KMS-11 (cell line): Measurements from ENCODE around the gene SLC30A2.

Experiments used
- H2AFZ ChIP-seq: fragments of 200-600 bp; sonication (generic); 2 replicates; pipeline ENCODE4 v1.6.1; 2016; ENCODE audit warnings: antibody characterized with exemption, mixed run types, low read depth
- H3K27ac ChIP-seq: fragments of 200-600 bp; sonication (generic); 2 replicates; pipeline ENCODE4 v1.6.1; 2016; ENCODE audit warnings: mild to moderate bottlenecking, mixed run types
- H3K27me3 ChIP-seq: fragments of 200-600 bp; sonication (generic); 2 replicates; pipeline ENCODE4 v1.6.1; 2017; ENCODE audit warnings: mild to moderate bottlenecking, low read depth, mixed run types, moderate library complexity; ENCODE audit not compliant: insufficient read depth
- H3K36me3 ChIP-seq: fragments of 200-600 bp; sonication (generic); 2 replicates; pipeline ENCODE4 v1.6.1; 2017; ENCODE audit warnings: mild to moderate bottlenecking, mixed run types; ENCODE audit not compliant: insufficient read depth
- H3K4me1 ChIP-seq: fragments of 200-600 bp; sonication (generic); 2 replicates; pipeline ENCODE4 v1.6.1; 2016; ENCODE audit warnings: mild to moderate bottlenecking, low read depth, mixed run types; ENCODE audit not compliant: poor library complexity, severe bottlenecking
- H3K4me2 ChIP-seq: fragments of 200-600 bp; sonication (generic); 2 replicates; pipeline ENCODE4 v1.7.0; 2016; ENCODE audit warnings: mild to moderate bottlenecking, mixed run types
- H3K4me3 ChIP-seq: fragments of 200-600 bp; sonication (generic); IDR thresholded peaks from 2 replicates; pipeline ENCODE4 v1.6.1; 2017; ENCODE audit warnings: low read depth, low read length, mixed read lengths; ENCODE audit not compliant: insufficient read depth
- H3K79me2 ChIP-seq: fragments of 200-600 bp; sonication (generic); 2 replicates; pipeline ENCODE4 v1.6.1; 2016; ENCODE audit warnings: low read depth, mixed run types; ENCODE audit not compliant: insufficient read depth
- H3K9ac ChIP-seq: fragments of 200-600 bp; sonication (generic); 2 replicates; pipeline ENCODE4 v1.6.1; 2016; ENCODE audit warnings: mild to moderate bottlenecking, mixed run types
- H4K20me1 ChIP-seq: fragments of 200-600 bp; sonication (generic); 2 replicates; pipeline ENCODE4 v1.6.1; 2016; ENCODE audit warnings: mild to moderate bottlenecking, mixed run types; ENCODE audit not compliant: insufficient read depth
- TF ChIP-seq, protein P1 (sequence below): fragments of 200-600 bp; sonication (generic); conservative IDR thresholded peaks from 2 replicates; pipeline ENCODE4 v1.6.1; 2017; ENCODE audit warnings: low read depth, mild to moderate bottlenecking, antibody characterized with exemption, low read length, moderate library complexity, mixed read lengths

The SLC30A2 gene

DNA sequence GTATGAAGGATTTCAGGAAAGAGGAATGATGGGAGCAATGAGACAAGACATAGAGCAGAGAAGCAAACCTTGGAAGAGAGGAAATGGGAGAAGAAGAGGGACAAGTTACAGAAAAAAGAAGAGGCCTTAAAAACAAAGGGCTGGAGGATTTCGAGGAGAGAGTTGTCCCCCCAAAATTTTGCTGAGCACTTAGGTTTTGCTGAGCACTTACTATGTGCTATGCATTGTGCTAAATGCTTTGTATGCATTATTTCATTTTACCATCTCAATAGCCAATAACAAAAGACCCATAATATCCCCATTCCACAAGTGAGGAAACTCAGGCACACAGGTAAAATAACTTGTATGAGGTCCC, 24.0 kb upstream of the SLC30A2 start:
- no peak overlapping the region for H3K4me3 ChIP-seq
- peaks cover 4% of the 10 kb centered on the region; the same call in 1 of the 2 replicates for H3K27me3 ChIP-seq
- H3K4me1 ChIP-seq, result no peaks in the 10 kb centered on the region
- H4K20me1 ChIP-seq, result no peaks in the 10 kb centered on the region
- H3K4me2 ChIP-seq, result no peak overlapping the region
- H3K79me2 ChIP-seq, result no peaks in the 10 kb centered on the region
- no peak overlapping the region for H2AFZ ChIP-seq
- TF ChIP-seq, protein P1, sequence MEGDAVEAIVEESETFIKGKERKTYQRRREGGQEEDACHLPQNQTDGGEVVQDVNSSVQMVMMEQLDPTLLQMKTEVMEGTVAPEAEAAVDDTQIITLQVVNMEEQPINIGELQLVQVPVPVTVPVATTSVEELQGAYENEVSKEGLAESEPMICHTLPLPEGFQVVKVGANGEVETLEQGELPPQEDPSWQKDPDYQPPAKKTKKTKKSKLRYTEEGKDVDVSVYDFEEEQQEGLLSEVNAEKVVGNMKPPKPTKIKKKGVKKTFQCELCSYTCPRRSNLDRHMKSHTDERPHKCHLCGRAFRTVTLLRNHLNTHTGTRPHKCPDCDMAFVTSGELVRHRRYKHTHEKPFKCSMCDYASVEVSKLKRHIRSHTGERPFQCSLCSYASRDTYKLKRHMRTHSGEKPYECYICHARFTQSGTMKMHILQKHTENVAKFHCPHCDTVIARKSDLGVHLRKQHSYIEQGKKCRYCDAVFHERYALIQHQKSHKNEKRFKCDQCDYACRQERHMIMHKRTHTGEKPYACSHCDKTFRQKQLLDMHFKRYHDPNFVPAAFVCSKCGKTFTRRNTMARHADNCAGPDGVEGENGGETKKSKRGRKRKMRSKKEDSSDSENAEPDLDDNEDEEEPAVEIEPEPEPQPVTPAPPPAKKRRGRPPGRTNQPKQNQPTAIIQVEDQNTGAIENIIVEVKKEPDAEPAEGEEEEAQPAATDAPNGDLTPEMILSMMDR, result no peak
- no peaks in the 10 kb centered on the region for H3K36me3 ChIP-seq
- H3K9ac ChIP-seq, result no peak overlapping the region
- H3K27ac ChIP-seq, result no peak overlapping the region

DNA sequence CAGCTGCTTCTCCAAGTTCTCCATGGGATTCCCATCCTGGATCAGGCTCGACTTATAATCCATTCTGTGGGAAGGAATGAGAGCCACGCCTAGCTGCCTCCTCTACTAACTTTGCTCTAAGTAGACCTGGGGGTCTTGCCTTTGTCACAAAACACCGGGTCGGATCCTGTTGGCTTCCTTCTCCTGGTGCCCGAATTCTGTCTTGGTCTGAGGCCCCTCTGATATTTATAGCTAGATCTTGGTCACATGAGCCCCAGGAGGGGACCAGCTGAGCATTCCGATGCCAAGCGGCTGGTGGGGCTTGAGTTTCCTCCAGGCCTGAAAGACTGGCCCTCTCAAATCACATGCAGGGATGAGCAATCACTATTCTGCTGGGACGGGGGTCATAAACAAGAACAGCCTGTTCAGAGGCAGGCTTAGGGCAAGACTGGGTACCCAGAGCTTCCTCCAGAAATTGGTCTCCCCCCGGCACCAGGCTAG, 21.6 kb upstream of the SLC30A2 start, which contains the start of gene TRIM63:
TRIM63 (minus strand) TSS at position 199 of the 480 bp plus-strand sequence; CDS start at position 63, 136 bp downstream.
- H2AFZ ChIP-seq, result no peak within 1 kb of the TSS

DNA sequence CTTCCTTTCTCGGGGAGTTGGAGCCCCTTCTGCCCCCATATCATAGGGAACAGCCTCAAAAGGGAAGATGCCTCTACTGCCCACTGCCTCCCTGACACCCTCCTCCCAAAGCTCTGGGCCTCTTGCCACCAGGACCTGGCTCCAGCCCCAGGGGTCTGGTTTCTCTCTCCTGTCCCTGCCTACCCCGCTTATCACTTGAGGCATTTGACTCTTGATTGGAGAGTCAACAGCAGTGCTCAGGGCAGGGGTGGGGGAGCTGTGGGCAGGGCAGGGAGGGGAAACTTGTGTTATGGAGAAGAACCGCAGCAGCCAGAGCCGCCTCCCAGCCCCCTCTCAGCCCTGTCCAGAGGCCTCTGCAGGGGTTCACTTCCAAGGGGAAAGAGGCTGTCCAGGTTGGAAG, 20.9 kb upstream of the SLC30A2 start:
- no peak overlapping the region for H3K27ac ChIP-seq
- peaks cover 4% of the 10 kb centered on the region; the same call in 1 of the 2 replicates for H3K27me3 ChIP-seq
- no peak overlapping the region for H3K9ac ChIP-seq
- no peak overlapping the region for H3K4me3 ChIP-seq
- no peaks in the 10 kb centered on the region for H3K4me1 ChIP-seq
- no peak overlapping the region for H3K4me2 ChIP-seq
- no peaks in the 10 kb centered on the region for H3K36me3 ChIP-seq
- no peaks in the 10 kb centered on the region for H4K20me1 ChIP-seq
- TF ChIP-seq, protein P1, result no peak
- no peaks in the 10 kb centered on the region for H3K79me2 ChIP-seq
- no peak overlapping the region for H2AFZ ChIP-seq

More for the DNA sequence above, 21.6 kb upstream of the SLC30A2 start, which contains the start of gene TRIM63:
- Histone ChIP-seq H3K36me3 (no peaks in the 10 kb centered on the region), H3K4me1 (no peaks in the 10 kb centered on the region), H3K9ac (no peak within 1 kb of the TSS), H3K79me2 (no peaks in the 10 kb centered on the region), H3K4me2 (no peak within 1 kb of the TSS), H4K20me1 (no peaks in the 10 kb centered on the region), H3K27ac (no peak within 1 kb of the TSS), H3K27me3 (peaks cover 4% of the 10 kb centered on the region; the same call in 1 of the 2 replicates), H3K4me3 (no peak within 1 kb of the TSS)
- TF ChIP-seq, protein P1, result no peak

DNA sequence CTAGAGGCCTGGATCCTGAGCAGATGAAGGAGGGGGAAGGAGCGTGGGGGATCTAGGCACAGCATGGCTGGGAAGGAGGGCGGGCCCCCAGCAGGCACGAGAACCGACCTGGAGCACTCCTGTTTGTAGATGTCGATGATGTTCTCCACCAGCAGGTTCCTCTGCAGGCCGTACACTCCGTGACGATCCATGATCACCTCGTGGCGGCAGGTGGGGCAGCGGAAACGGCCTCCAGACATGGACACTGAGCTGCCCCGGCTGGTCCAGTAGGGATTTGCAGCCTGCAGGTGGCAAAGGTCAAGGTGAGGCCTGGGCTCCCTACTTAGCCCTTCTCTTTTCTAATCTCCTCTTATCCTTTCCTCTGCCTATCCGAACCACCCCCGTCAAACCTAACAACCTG, 20.2 kb upstream of the SLC30A2 start:
- Histone ChIP-seq H3K4me2 (no peak overlapping the region), H3K36me3 (no peaks in the 10 kb centered on the region), H3K27ac (no peak overlapping the region), H3K4me1 (no peaks in the 10 kb centered on the region), H2AFZ (no peak overlapping the region), H3K79me2 (no peaks in the 10 kb centered on the region), H3K4me3 (no peak overlapping the region), H4K20me1 (no peaks in the 10 kb centered on the region), H3K27me3 (peaks cover 4% of the 10 kb centered on the region; the same call in 1 of the 2 replicates), H3K9ac (no peak overlapping the region)
- TF ChIP-seq, protein P1, result no peak
